Fibroblast of mammary gland (primary cell): ENCODE measurements around the gene SORCS2.

ENCODE experiments used
- DNase-seq: peaks from one replicate; pipeline ENCODE4 v3.0.0-alpha.2; 2010; ENCODE audit warnings: low read depth
- H3K4me3 ChIP-seq: 2 replicates; pipeline ENCODE4 v1.5.1; 2011; ENCODE audit warnings: low read depth, mild to moderate bottlenecking, low read length, moderate library complexity; ENCODE audit not compliant: control insufficient read depth
- TF ChIP-seq, protein P1 (sequence below): conservative IDR thresholded peaks from 2 replicates; pipeline ENCODE4 v1.5.1; 2011; ENCODE audit warnings: low read depth, low read length, inconsistent platforms; ENCODE audit not compliant: control insufficient read depth, insufficient read depth

Gene SORCS2

DNA sequence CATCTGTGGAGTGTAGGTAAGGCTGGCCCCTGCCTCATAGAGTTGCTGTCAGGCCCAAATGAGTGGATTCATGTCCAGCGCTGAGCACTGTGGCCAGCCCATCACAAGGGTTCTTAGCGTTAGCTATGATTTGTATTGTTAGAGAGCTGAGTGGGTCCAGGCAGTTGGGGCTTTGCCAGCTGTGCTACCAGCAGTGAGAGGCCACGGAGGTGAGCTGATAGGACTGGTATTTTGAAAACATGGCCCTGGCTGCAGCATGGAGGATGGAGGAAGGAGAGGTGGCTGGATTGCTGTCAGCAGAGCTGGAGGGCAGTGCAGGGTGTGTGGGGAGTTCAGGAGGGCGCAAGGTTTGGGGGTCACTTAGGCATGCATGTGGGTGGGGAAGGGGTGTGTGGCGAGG, 172.6 kb downstream of the SORCS2 start:
- TF ChIP-seq, protein P1, sequence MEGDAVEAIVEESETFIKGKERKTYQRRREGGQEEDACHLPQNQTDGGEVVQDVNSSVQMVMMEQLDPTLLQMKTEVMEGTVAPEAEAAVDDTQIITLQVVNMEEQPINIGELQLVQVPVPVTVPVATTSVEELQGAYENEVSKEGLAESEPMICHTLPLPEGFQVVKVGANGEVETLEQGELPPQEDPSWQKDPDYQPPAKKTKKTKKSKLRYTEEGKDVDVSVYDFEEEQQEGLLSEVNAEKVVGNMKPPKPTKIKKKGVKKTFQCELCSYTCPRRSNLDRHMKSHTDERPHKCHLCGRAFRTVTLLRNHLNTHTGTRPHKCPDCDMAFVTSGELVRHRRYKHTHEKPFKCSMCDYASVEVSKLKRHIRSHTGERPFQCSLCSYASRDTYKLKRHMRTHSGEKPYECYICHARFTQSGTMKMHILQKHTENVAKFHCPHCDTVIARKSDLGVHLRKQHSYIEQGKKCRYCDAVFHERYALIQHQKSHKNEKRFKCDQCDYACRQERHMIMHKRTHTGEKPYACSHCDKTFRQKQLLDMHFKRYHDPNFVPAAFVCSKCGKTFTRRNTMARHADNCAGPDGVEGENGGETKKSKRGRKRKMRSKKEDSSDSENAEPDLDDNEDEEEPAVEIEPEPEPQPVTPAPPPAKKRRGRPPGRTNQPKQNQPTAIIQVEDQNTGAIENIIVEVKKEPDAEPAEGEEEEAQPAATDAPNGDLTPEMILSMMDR: no peak
- DNase-seq: no peak
- no peak overlapping the region for H3K4me3 ChIP-seq

DNA sequence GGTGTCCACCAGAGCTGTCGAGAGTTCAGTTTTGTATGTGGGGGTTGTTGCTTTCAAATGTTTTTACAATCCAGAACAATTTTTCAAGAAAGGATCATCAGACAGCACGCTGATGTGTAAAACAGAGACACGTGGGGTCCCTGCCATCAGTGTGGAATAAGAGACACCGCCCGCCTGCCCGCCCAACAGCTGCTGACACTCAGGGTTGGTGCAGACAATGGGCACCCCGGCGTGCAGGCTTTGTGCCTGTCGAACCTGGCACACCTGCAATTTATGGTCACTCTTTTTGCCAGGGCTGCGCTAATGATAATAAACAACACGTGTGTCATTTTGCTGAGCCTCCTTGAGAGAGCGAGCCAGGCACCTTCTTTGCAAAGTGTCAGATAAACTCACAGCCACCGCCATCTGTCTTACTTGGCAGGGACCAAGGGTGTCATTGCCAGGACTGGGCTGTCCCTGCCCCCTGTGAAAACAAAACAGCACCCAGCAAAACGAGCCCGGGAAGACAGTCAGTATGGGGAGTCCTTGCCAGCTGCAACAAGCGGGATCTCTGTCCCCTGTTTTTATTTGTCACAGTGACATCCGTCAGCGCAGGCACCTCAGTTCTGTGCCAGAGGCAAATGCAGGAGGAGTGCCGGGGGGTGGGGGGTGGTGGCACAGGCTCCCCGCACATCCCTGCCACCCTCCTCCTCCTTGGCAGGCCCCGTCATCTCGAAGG, 173.3 kb downstream of the SORCS2 start:
- no peak overlapping the region for H3K4me3 ChIP-seq
- DNase-seq: no peak
- TF ChIP-seq, protein P1: no peak

DNA sequence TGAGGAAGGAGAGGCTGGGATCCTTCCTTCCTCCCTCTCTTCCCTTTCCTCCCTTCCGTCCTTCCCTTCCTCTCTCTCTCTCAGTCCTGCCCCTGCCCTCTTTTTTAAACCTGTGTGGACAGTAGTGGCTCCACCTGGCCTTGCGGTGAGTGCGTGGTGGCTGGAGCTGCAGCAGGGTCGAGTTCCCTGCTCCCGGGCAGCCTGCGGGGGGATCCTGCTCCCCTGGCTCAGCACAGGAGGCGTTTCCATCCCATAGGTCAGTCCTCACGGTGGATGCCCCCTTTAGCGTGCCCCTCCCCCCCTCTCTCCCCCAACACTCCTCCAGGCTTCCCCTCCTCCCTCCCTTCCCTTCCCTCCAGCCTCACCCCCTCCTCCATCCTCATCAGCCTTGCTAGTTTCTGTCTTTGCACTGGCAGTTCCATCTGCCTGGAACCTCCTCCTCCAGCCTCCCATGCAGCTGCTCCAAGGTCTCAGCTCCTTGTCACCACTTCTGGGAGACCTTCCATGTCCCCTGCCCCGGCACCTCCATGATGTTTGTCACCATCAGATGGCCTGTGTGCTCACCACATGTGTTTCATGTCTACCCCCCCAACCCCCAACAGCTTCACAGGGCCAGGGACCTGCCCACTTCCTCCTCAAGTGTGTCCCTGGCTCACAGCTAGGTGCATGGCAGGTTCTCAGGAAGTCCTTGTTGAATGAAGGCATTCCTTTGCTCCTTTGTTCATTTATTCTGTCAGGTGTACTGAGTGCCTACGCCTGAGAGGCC, 174.0 kb downstream of the SORCS2 start:
- H3K4me3 ChIP-seq: no peak overlapping the region
- no peak for DNase-seq
- TF ChIP-seq, protein P1: no peak

DNA sequence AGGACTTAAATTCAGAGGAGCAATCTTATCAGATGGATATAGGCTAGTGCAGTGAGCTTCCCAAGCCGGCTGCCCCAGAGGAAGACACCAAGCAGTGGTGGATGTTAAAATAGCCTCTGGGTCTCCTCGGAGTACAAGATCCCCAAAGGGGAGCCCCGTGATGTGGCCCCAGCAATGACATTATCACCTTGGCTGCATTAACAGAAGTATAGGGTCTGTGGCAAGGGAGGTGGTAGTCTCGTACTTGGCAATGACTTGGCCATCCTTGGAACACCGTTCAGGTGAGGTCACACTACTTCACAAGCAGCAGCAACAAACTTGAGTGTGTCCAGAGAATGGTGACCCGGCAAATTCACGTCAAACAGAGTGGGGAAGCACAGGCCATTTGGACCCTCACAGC, 174.6 kb downstream of the SORCS2 start:
- no peak overlapping the region for H3K4me3 ChIP-seq
- DNase-seq: no peak
- TF ChIP-seq, protein P1: no peak

DNA sequence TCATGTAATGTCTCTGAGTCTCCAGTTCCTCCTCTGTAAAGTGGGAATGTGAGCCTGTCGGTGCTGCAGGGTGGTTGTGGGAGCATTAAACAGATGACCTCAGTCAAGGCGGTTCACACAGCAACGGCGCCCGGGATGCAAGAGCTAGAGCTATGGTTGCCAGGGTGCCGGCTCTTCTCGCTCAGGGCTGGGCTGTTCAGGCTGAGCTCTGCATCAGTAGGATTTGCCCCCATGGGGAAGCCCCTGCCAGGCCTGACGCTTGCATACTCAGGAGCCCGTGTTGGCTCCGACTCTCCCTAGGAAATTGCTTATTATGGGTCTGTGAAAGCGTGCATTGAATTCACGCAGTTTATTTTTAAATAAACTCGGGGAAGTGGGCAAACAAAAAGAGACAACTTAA, 175.1 kb downstream of the SORCS2 start:
- DNase-seq: no peak
- H3K4me3 ChIP-seq: no peak overlapping the region
- TF ChIP-seq, protein P1: no peak

DNA sequence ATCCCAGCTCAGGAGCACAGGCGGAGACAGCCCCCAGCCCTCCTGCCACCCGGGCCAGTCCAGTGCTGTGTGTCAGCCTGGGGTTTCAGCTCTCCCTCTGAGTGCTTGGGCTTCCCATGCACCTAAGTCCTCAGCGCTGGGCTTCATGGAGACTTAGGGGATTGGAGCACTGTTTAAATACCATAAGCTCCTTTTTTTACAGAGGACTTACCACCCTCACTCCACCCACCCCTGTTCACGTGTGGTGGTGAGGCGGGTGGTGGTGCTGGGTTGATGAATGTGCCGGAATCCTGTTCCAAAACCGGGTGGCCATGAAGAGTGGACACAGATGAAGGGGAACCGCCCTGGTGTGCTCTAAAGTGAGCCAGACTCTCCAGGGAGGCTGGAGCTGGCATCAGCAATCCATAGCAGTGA, 175.5 kb downstream of the SORCS2 start:
- no peak for DNase-seq
- TF ChIP-seq, protein P1: no peak
- H3K4me3 ChIP-seq: no peak overlapping the region
